Measurements from ENCODE around the gene CUBN. TPM values are rescaled to one million over a fixed set of nuclear protein-coding genes. Genes with fewer than 3 reads are reported as not detected.

The CUBN gene
- total RNA-seq, 1 donor from 2014 or later: 2.7 TPM

GRCh38 chr10:16941870-16942269 lies 187.7 kb downstream of the CUBN start:
- Mint-ChIP-seq H3K4me3 (ENCODE audit: unreplicated experiment) (no peak overlapping the region), H3K4me1 (ENCODE audit: low read depth, unreplicated experiment) (peaks cover 8% of the 10 kb centered on the region), H3K27ac (ENCODE audit: unreplicated experiment) (peak overlapping the region; percentile 78), H3K27me3 (ENCODE audit: low read depth, unreplicated experiment) (no peaks in the 10 kb centered on the region), H3K9me3 (ENCODE audit: unreplicated experiment) (peaks cover 2% of the 10 kb centered on the region), H3K36me3 (ENCODE audit: low read depth, unreplicated experiment) (peaks cover 3% of the 10 kb centered on the region)
- Histone ChIP-seq H3K36me3 (ENCODE audit: insufficient read depth, low read length) (no peaks in the 10 kb centered on the region), H3K9me3 (ENCODE audit: insufficient read depth, low read depth, low read length) (no peaks in the 10 kb centered on the region), H2AFZ (ENCODE audit: low read depth, low read length) (no peak overlapping the region), H3K4me3 (ENCODE audit: insufficient read depth, low read depth, low read length) (no peak overlapping the region), H3K79me2 (ENCODE audit: insufficient read depth, low read length) (no peaks in the 10 kb centered on the region), H3K4me2 (ENCODE audit: low read length) (no peak overlapping the region), H4K20me1 (ENCODE audit: insufficient read depth, low read length) (no peaks in the 10 kb centered on the region), H3K4me1 (ENCODE audit: insufficient read depth, low read length) (peaks cover 13% of the 10 kb centered on the region), H3K9ac (ENCODE audit: low read length) (no peak overlapping the region), H3K27ac (ENCODE audit: low read depth, low read length) (no peak overlapping the region), H3K27me3 (ENCODE audit: insufficient read depth, low read length) (no peaks in the 10 kb centered on the region)
- peak; percentile 59 for DNase-seq (ENCODE audit: low read depth)
- no peak for TF ChIP-seq EZH2 (IDR thresholded peaks at IDR 0.05; ENCODE audit: insufficient read depth, low read length)
- no peak for TF ChIP-seq CTCF (IDR thresholded peaks at IDR 0.05; ENCODE audit: insufficient read depth, low read depth, low read length)
- FAIRE-seq: peak; percentile 98

GRCh38 chr10:16941067-16941466 lies 188.5 kb downstream of the CUBN start:
- Histone ChIP-seq H3K36me3 (ENCODE audit: insufficient read depth, low read length) (no peaks in the 10 kb centered on the region), H3K27me3 (ENCODE audit: insufficient read depth, low read length) (no peaks in the 10 kb centered on the region), H3K4me1 (ENCODE audit: insufficient read depth, low read length) (peaks cover 13% of the 10 kb centered on the region), H3K9me3 (ENCODE audit: insufficient read depth, low read depth, low read length) (no peaks in the 10 kb centered on the region), H3K4me2 (ENCODE audit: low read length) (no peak overlapping the region), H2AFZ (ENCODE audit: low read depth, low read length) (no peak overlapping the region), H3K27ac (ENCODE audit: low read depth, low read length) (no peak overlapping the region), H3K9ac (ENCODE audit: low read length) (no peak overlapping the region), H3K4me3 (ENCODE audit: insufficient read depth, low read depth, low read length) (no peak overlapping the region), H4K20me1 (ENCODE audit: insufficient read depth, low read length) (no peaks in the 10 kb centered on the region), H3K79me2 (ENCODE audit: insufficient read depth, low read length) (no peaks in the 10 kb centered on the region)
- no peak for TF ChIP-seq EZH2 (IDR thresholded peaks at IDR 0.05; ENCODE audit: insufficient read depth, low read length)
- TF ChIP-seq CTCF (IDR thresholded peaks at IDR 0.05; ENCODE audit: insufficient read depth, low read depth, low read length): no peak
- H3K4me1 Mint-ChIP-seq (ENCODE audit: low read depth, unreplicated experiment): peaks cover 8% of the 10 kb centered on the region
- H3K9me3 Mint-ChIP-seq (ENCODE audit: unreplicated experiment): peaks cover 2% of the 10 kb centered on the region
- H3K4me3 Mint-ChIP-seq (ENCODE audit: unreplicated experiment): no peak overlapping the region
- no peak overlapping the region for H3K27ac Mint-ChIP-seq (ENCODE audit: unreplicated experiment)
- H3K36me3 Mint-ChIP-seq (ENCODE audit: low read depth, unreplicated experiment): peaks cover 3% of the 10 kb centered on the region
- no peak for DNase-seq (ENCODE audit: low read depth)
- no peak for FAIRE-seq
- H3K27me3 Mint-ChIP-seq (ENCODE audit: low read depth, unreplicated experiment): no peaks in the 10 kb centered on the region

- Histone ChIP-seq H3K79me2 (ENCODE audit: insufficient read depth, low read length) (no peaks in the 10 kb centered on the region), H3K27ac (ENCODE audit: low read depth, low read length) (no peak overlapping the region), H3K4me2 (ENCODE audit: low read length) (no peak overlapping the region), H3K9me3 (ENCODE audit: insufficient read depth, low read depth, low read length) (no peaks in the 10 kb centered on the region), H3K4me1 (ENCODE audit: insufficient read depth, low read length) (peaks cover 5% of the 10 kb centered on the region), H4K20me1 (ENCODE audit: insufficient read depth, low read length) (no peaks in the 10 kb centered on the region), H3K9ac (ENCODE audit: low read length) (no peak overlapping the region), H3K4me3 (ENCODE audit: insufficient read depth, low read depth, low read length) (no peak overlapping the region), H3K36me3 (ENCODE audit: insufficient read depth, low read length) (no peaks in the 10 kb centered on the region), H2AFZ (ENCODE audit: low read depth, low read length) (no peak overlapping the region), H3K27me3 (ENCODE audit: insufficient read depth, low read length) (no peaks in the 10 kb centered on the region)
- no peak overlapping the region for H3K27ac Mint-ChIP-seq (ENCODE audit: unreplicated experiment)
- H3K4me3 Mint-ChIP-seq (ENCODE audit: unreplicated experiment): no peak overlapping the region
- H3K9me3 Mint-ChIP-seq (ENCODE audit: unreplicated experiment): peaks cover 2% of the 10 kb centered on the region
- no peaks in the 10 kb centered on the region for H3K27me3 Mint-ChIP-seq (ENCODE audit: low read depth, unreplicated experiment)
- TF ChIP-seq EZH2 (IDR thresholded peaks at IDR 0.05; ENCODE audit: insufficient read depth, low read length): no peak
- peaks cover 3% of the 10 kb centered on the region for H3K36me3 Mint-ChIP-seq (ENCODE audit: low read depth, unreplicated experiment)
- H3K4me1 Mint-ChIP-seq (ENCODE audit: low read depth, unreplicated experiment): peaks cover 3% of the 10 kb centered on the region
- no peak for FAIRE-seq
- DNase-seq (ENCODE audit: low read depth): no peak
Observed at GRCh38 chr10:16938952-16939351, 190.7 kb downstream of the CUBN start.

All from astrocyte (in vitro differentiated cells and primary cell).